GM19324 (cell line): ENCODE measurements around the gene SYDE2.
"Not testable (repeated sequence)": the region's sequence is repeated elsewhere in the genome, so short reads cannot be mapped to it uniquely, and the experiment has no call there.

Experiments used
- ATAC-seq: cut with Tn5 transposase; IDR thresholded peaks from one replicate; pipeline ENCODE4 v1.9.1; 2021; ENCODE audit warnings: mild to moderate bottlenecking, moderate library complexity; ENCODE audit not compliant: unreplicated experiment, low FRiP score

Gene SYDE2, protein sequence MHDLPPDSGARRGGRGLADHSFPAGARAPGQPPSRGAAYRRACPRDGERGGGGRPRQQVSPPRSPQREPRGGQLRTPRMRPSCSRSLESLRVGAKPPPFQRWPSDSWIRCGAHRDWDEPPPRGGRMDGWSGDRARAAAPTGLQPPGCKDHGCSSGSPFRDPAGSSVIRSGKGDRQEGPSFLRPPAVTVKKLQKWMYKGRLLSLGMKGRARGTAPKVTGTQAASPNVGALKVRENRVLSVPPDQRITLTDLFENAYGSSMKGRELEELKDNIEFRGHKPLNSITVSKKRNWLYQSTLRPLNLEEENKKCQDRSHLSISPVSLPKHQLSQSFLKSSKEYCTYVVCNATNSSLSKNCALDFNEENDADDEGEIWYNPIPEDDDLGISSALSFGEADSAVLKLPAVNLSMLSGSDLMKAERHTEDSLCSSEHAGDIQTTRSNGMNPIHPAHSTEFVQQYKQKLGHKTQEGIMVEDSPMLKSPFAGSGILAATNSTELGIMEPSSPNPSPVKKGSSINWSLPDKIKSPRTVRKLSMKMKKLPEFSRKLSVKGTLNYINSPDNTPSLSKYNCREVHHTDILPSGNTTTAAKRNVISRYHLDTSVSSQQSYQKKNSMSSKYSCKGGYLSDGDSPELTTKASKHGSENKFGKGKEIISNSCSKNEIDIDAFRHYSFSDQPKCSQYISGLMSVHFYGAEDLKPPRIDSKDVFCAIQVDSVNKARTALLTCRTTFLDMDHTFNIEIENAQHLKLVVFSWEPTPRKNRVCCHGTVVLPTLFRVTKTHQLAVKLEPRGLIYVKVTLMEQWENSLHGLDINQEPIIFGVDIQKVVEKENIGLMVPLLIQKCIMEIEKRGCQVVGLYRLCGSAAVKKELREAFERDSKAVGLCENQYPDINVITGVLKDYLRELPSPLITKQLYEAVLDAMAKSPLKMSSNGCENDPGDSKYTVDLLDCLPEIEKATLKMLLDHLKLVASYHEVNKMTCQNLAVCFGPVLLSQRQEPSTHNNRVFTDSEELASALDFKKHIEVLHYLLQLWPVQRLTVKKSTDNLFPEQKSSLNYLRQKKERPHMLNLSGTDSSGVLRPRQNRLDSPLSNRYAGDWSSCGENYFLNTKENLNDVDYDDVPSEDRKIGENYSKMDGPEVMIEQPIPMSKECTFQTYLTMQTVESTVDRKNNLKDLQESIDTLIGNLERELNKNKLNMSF

DNA sequence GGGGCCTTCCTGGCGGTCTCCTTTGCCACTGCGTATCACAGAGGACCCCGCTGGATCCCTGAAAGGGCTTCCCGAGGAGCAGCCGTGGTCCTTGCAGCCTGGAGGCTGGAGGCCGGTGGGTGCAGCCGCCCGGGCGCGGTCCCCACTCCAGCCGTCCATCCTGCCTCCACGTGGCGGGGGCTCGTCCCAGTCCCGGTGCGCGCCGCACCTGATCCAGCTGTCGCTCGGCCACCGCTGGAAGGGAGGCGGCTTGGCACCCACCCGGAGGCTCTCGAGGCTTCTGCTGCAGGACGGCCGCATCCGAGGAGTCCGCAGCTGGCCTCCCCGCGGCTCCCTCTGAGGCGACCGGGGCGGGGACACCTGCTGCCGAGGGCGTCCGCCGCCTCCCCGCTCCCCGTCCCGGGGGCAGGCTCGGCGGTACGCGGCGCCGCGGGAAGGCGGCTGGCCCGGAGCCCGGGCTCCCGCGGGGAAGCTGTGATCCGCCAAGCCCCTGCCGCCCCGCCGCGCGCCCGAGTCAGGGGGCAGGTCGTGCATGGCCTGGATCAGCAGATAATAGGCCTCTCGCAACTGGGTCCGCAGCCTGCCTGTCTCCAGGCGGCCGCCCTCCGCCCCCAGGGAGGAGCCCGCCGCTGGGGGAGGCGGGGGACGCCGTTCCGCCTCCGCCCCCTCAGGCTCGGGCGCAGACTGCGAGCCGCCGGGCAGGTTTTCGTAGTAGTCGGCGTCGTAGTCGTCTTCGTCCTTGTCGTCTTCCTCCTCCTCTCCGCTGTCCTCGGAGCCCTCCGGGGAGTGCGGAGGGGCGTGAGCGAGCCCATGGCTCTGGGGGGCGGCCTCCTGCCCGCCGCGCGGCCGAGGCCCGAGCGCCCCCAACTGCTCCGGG lies at the start of gene SYDE2:
Gene SYDE2 (minus strand): TSS at position 554 of the 877 bp plus-strand sequence. CDS start 20 bp downstream, at position 534.
- peak; percentile 86 for ATAC-seq

DNA sequence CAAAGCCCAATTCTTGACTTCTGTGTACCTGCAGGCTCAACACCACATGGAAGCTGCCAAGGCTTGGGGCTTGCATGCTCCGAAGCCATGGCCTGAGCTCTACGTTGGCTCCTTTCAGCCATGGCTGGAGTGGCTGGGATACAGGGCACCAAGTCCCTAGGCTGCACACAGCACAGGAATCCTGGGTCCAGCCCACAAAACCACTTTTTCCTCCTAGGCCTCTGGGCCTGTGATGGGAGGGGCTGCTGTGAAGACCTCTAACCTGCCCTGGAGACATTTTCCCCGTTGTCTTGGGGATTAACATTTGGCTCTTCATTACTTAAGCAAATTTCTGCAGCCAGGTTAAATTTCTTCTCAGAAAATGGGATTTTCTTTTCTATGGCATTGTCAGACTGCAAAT lies 48.2 kb upstream of the SYDE2 start:
- not testable (repeated sequence) for ATAC-seq

DNA sequence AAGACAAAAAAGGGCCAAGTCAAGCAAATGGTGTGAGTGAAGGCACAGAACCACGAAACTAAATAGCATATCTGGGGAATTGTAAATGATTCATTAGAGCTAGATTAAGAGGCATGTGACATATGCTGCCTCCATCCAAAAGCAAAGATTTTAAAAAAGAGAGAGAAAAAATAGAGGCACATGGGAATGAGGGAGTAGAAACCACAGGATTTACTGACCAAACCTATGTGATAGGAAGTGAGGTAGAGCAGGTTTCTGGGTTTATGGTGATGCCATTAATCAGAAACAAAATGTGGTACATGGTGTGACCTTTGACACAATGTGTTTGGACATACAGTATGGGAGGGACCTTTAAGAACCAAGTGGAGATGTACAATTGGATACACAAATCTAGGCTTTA lies 45.1 kb upstream of the SYDE2 start:
- no peak for ATAC-seq

DNA sequence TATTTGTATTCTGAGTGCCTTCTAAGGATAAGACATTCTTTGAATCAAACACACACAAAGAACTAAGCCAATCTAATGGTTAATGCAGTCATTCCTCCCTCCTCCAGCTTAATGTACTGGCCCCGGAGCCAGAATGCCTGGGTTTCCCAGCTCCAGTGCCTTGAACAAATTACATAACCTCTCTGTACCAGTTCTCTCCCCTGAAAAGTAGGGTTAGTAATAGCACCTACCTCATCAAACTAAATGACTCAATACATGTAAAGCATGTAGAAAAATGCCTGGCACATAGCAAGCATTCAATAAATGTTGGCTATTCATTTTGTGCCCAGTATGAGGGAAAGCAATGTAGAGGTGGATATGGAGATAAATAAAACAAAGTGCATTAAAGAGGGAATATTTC lies 44.6 kb upstream of the SYDE2 start:
- ATAC-seq: no peak

DNA sequence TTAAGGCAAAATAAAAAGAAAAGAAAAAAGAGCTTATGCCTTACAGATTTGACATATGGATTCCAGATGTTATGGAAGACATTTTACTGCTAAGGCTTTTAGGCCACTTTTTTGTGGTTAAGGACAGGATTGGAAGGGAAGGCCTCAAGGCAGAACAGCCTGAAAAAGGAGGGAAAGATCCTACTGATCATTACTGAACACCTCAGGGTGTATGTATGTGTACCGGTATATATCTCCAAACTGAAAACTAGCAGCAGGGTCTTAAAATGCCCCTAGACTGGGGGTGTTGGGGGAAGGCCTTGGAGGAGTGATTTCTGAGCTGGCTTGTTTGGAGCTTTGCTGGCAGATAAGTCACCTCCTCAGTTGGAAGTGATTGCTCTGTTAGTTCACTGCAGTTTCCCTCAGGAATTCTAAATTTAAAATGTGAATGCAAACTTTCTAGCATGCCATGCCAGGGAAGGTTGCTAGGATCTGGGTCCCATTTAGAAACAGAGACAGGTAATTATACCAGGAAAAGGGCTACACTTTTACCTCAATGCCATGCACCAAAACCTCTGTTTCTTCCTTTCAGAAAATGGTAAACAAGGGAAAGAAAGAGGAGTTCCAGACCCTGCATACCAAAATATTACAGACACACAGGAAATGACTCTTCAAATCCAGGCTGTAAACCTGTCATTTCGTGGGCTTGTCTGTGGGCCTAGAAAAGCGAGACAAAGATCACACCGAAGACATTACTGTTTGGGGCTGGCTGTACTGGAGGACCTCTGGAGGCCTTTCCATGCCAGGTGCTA lies 43.6 kb upstream of the SYDE2 start:
- no peak for ATAC-seq

DNA sequence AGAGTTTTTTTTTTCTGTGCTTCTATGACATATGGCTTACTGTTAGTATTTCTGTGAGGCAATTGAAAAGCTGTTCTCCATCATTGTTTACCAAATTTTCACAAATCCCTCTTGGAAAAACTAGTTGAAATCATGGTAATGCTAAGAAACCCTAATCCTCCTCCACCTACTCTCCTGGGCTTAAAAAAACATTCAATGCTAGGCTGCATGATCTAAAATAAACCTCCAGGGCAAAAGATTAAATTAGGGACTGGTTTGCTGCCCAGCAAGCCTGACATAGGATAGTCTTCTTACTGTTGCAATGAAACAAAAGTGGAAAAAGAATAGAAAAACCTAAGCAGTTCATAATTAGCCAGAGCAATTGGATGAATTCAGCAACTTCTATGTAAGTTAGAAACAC lies 42.6 kb upstream of the SYDE2 start:
- ATAC-seq: no peak

DNA sequence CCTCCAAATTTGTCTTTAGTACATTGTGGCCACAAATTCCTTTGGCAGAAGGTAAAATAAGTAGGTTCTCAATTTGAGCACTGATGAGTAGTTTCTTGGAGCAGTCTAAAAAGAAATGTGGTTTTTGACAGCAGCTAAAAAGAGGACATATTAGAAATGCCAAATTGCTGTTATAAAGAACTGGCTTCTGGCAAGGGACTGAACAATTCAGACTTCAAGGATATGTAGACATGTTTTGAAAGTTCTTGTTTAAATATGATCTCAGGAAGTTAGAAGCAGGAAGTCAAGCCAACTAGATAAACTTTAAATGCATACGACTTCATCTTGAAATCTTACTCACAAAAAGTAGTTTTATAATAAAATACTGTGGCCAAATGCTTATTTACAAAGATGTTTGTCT lies 39.8 kb upstream of the SYDE2 start:
- ATAC-seq: no peak

DNA sequence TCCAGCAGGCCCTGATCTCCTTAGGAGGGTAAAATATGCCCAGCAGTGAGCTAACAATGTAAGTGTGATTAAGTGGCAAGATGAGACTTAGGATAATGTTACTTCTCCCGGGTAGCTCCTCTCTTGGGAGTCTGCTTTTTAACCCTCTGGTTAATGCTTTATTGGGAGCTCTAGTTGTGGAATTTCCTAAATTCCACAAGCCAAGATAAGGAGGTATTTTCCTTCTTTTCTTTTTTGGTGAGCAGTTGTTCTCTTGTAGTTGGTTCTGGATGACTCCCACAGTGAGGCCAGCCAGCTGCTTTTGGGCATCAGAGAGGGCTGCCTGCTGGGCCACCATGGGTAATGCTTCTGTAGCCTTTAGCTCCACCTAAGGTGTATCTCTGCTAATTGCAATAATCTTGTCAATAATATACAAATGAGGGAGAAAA lies 39.4 kb upstream of the SYDE2 start:
- no peak for ATAC-seq

DNA sequence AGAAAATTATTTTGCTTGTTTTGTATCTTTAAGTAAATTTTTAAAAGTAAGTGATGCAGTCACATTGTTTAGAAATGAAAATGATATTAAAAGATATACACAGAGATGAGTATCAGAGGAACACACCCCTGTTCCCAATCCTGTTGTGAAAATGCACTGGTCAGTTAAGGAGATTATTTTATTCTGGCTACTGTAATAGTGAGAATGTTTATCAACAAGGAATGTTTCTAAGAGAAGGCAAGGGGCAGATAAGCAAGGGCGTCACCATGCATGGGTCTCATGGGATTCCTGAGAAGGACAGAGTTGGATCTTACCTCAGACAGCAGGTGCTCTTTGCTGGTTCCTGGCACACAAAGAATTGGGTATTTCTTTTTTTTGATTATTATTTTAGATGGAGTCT lies 36.8 kb upstream of the SYDE2 start:
- ATAC-seq: no peak

DNA sequence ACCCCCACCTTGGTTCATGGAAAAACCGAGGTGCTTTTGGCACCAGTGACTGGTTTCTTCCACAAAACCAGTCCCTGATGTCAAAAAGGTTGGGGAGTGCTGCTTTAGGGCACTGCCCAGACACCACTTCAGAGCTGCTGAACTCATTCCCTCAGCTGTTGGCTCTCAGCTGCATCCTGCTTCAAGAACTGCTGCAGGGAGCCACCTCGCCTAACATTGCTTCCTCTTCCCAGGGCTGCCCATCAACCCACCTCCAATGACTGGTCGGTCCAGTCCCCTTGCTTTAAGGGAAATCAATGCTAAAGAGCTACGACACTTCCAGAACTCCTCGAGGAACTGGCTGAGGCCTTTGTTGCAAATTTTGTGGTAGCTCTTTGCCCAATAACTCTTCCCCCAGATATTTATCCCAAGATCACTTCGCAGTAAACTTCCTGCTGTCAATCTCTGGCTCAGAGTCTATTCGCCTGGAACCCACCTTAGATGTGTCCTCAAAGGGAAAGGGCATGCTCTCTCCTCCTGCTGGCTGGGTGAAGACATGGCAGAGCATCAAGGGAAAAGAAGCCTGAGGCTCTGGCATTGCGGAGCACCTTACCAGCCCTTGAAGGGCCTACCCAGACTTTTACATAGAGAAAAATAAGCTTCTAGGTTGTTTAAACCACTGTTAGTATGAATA lies 29.6 kb upstream of the SYDE2 start:
- ATAC-seq: no peak

DNA sequence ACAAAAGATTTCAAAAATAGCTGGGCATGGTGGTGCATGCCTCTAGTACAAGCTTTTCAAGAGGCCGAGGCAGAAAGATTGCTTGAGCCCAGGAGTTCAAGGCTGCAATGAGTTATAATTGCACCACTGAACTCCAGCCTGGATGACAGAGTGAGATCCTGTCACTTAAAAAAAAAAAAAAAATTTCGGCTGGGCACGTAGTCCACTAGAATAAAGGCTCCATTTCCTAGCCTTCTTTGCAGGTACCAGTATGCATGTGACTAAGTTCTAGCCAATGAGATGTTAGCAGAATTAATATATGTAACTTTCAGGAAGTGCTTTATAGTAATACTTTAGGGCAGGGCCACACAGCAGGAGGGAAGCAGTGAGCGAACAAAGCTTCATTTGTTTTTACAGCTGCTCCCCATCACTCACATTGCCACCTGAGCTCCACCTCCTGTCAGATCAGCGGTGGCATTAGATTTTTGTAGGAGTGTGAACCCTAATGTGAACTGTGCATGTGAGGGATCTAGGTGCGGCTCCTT lies 28.8 kb upstream of the SYDE2 start:
- ATAC-seq: no peak

DNA sequence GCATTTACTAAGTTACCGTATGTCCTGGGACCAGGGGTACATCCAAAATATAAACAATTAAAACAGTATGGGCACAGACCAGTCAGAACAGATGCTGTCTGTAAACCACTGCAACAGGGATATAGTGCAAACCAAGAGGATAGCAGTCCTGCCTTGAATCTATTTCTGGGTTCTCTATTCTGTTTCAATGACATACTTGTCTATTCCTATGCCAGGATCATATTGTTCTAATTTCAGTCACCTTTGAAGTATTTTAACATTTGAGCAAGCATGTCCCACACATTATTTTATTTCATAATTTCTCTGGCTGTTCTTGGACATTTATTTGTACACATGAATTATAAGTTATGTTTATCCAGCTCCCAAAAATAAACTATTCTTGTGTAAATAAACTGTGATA lies 28.2 kb upstream of the SYDE2 start:
- ATAC-seq: no peak

DNA sequence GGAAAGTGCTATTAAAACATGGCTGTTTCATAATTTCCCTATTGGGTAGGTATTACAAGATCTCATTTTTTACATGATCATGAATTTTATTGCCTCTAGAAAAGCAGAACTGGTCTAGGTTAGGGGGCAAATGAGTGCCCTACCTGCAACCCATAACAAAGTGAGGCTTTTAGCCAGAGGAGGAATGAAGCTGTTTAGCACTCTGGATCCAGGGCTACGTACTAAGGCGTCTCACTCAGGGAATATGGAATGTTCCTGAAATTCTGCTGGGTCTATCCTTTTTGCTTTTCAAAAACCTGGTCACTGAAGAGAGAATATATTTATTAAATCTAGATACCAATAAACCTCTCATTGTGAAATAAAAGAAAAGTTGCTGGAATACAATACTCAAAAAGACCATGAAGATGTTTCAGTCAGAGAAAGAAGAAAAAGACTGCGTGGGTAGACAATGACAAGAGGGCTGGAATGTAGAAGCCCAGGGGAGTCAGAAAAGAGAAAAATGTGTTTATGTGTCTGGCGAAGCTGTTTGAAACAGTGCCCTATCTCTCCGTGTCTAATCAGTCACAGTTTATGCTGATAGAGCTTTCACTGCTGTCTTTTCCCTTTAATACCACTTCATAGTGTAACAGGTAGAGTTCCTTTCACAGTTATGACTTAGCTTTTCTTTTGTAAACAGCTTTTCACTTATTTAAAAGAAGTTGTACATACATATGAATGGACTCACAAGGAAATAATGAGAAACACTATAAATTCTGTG lies 25.0 kb upstream of the SYDE2 start:
- no peak for ATAC-seq

DNA sequence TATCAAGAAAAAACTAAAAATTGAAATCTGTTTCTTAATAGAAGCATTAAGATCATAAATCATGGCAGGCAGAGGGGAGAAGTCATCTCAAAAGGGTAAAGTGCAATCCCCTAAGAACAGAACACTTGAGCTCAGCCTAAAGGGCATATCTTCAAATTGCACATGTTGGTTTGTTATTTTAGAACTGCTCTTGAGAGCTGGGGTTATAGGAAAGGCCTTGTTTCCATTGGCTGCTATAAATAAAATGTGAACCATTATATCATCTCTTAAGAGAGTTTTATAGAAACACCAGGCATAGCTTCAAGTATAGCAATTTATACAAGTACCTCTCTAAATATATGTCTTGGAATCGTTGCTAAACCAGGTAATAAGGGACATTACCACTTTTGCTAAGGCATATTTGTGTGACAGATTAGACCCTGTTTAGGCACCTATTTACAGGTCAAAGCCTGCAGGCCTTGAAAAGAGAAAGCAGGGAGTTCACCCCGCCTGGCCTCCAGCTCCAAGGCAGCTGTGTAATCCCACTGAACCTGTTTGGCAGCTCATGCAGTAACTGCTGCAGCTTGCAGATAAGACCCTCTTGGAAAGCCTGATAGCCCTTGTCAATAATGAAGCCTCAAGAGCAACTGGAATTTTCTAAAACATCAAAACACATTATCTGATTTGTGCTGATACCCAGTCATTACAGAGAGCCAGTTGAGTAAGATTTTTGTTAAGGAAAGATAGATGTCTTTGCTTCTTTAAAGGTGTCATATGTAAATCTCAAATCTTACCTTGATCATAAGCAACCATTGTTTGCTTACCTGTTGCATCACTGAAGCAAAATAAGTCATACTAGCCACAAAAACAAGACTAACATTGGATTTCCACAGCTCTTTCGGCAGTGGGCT lies 24.2 kb upstream of the SYDE2 start:
- ATAC-seq: no peak

DNA sequence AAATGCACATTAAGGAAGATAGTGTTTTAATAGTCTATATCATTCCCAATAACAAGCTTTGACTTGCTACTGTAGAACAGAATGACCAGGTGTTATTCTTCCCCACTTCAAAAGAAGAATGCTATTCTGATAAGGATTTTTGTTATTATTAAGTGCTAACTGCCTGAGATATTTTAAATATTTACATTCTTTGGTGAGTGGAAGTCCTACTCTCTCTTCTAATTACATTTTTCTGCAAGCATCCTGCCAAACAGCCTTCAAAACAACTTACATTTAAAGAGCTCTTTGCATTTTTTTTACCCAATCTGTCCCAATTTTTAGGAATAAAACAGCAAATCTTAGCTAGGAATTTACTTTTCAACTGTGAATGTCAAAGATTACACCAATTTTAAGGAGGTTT lies 23.5 kb upstream of the SYDE2 start:
- ATAC-seq: no peak

DNA sequence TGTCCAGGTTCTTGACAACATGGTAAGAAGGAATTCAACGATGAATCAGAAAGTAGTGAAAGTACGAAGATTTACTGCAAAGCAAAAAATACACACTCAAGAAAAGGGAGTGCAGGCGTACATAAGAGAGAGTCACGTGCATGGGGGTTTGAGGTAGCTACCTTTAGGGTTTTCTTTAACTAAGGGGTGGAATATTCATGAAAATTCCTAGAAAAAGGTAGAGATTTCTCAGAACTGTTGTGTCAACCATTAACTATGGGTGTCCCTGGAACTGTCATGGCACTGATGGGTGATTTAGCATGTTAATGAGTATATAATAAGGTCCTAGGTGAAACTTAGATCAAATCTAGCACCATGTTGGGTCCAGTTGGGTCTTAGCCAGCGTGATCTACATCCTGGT lies 22.5 kb upstream of the SYDE2 start:
- ATAC-seq: no peak

DNA sequence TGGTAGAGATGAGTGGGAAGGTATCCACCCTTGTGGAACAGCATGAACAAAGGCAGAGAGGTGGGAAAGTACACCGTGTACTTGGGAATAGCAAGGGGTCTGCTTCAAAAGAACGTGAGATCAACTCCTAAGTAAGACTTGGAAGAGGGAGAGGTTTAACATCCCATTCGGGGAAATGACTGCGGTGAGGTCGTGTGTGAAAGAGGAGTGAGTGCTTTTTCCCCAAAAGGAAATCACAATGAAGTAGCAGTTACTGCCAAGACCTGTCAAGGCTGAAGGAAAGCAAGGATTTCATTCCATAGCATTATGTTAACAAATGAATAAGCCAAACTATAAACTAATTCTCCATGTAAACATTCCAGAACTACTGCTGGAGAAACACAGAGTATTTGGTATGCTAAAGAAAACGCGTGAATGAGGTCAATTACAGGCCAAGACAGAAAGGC lies 20.0 kb upstream of the SYDE2 start:
- no peak for ATAC-seq
